GM18507 (cell line): ENCODE data around the gene S100A10.

Experiments used
- DNase-seq: peaks from one replicate; pipeline ENCODE4 v3.0.0; 2011; ENCODE audit warnings: low read depth; ENCODE audit not compliant: insufficient read length; ENCODE audit errors: extremely low spot score
- FAIRE-seq: peaks from 2 replicates; lab custom pipeline; 2011; peaks lifted over from hg19 to GRCh38; lab: Jason Lieb, UNC

S100A10 gene

GRCh38 chr1:151990058-151990855 is 3.4 kb downstream of the S100A10 start:
- FAIRE-seq (no peak), DNase-seq (no peak)

- DNase-seq (no peak), FAIRE-seq (no peak)
Measured at GRCh38 chr1:151989211-151989862, 4.3 kb downstream of the S100A10 start.

GRCh38 chr1:151988405-151988923 is 5.2 kb downstream of the S100A10 start:
- FAIRE-seq (no peak), DNase-seq (no peak)

- FAIRE-seq (no peak), DNase-seq (no peak)
Measured at GRCh38 chr1:151986501-151987190, 7.0 kb downstream of the S100A10 start.

GRCh38 chr1:151985768-151986167 is 7.9 kb downstream of the S100A10 start:
- no peak for DNase-seq
- FAIRE-seq, result no peak

- no peak for FAIRE-seq
- DNase-seq, result no peak
Measured at GRCh38 chr1:151985270-151985669, 8.4 kb downstream of the S100A10 start.

GRCh38 chr1:151984313-151984956 is 9.2 kb downstream of the S100A10 start:
- DNase-seq (no peak), FAIRE-seq (peak; percentile 56)

GRCh38 chr1:151982300-151983005 is 11.2 kb downstream of the S100A10 start:
- FAIRE-seq (no peak), DNase-seq (no peak)

- DNase-seq, result no peak
- FAIRE-seq, result no peak
Measured at GRCh38 chr1:151981178-151981525, 12.5 kb downstream of the S100A10 start.

- no peak for FAIRE-seq
- no peak for DNase-seq
Measured at GRCh38 chr1:151980287-151981177, 13.1 kb downstream of the S100A10 start.

GRCh38 chr1:151978922-151979321 is 14.7 kb downstream of the S100A10 start:
- DNase-seq (no peak), FAIRE-seq (no peak)

- no peak for FAIRE-seq
- DNase-seq, result no peak
Measured at GRCh38 chr1:151977662-151978230, 15.9 kb downstream of the S100A10 start.

GRCh38 chr1:151976858-151977257 is 16.8 kb downstream of the S100A10 start:
- DNase-seq (no peak), FAIRE-seq (no peak)

GRCh38 chr1:151976015-151976343 is 17.7 kb downstream of the S100A10 start:
- no peak for DNase-seq
- FAIRE-seq, result no peak

GRCh38 chr1:151975311-151976014 is 18.2 kb downstream of the S100A10 start:
- DNase-seq (no peak), FAIRE-seq (no peak)

- no peak for DNase-seq
- no peak for FAIRE-seq
Measured at GRCh38 chr1:151972542-151973248, 21.0 kb downstream of the S100A10 start.

GRCh38 chr1:151970626-151971025 is 23.0 kb downstream of the S100A10 start:
- FAIRE-seq, result no peak
- no peak for DNase-seq
